HG02588 (cell line): ENCODE measurements around the gene SRM.
"Not testable (repeated sequence)": the region's sequence is repeated elsewhere in the genome, so short reads cannot be mapped to it uniquely, and the experiment has no call there.

Experiments
- ATAC-seq: cut with Tn5 transposase; IDR thresholded peaks from one replicate; pipeline ENCODE4 v1.9.1; 2021; ENCODE audit warnings: mild to moderate bottlenecking, moderate library complexity; ENCODE audit not compliant: unreplicated experiment

SRM gene

GRCh38 chr1:11065796-11066195 lies 6.0 kb upstream of the SRM start:
- no peak for ATAC-seq

- no peak for ATAC-seq
Observed at GRCh38 chr1:11064942-11065341, 5.1 kb upstream of the SRM start.

GRCh38 chr1:11063937-11064537 lies 4.2 kb upstream of the SRM start:
- not testable (repeated sequence) for ATAC-seq

GRCh38 chr1:11062965-11063401 lies 3.2 kb upstream of the SRM start:
- ATAC-seq, result no peak

- no peak for ATAC-seq
Observed at GRCh38 chr1:11061652-11062365, 2.0 kb upstream of the SRM start.

- peak; percentile 26 for ATAC-seq
Observed at GRCh38 chr1:11059155-11059967, 457 bp downstream of the SRM start.

GRCh38 chr1:11058595-11059154 lies 1.1 kb downstream of the SRM start:
- ATAC-seq, result no peak

GRCh38 chr1:11058026-11058425 lies 1.8 kb downstream of the SRM start:
- ATAC-seq, result no peak

- ATAC-seq, result no peak
Observed at GRCh38 chr1:11057477-11057876, 2.3 kb downstream of the SRM start.

GRCh38 chr1:11056504-11056903 lies 3.3 kb downstream of the SRM start:
- ATAC-seq, result no peak

- ATAC-seq, result no peak
Observed at GRCh38 chr1:11055676-11056075, 4.1 kb downstream of the SRM start.

GRCh38 chr1:11054666-11055065 lies 5.2 kb downstream of the SRM start:
- no peak for ATAC-seq

GRCh38 chr1:11054181-11054580 lies 5.6 kb downstream of the SRM start:
- ATAC-seq, result no peak

- no peak for ATAC-seq
Observed at GRCh38 chr1:11053758-11054137, 6.1 kb downstream of the SRM start.

GRCh38 chr1:11052839-11053757 lies 6.7 kb downstream of the SRM start:
- ATAC-seq, result no peak

- ATAC-seq, result no peak
Observed at GRCh38 chr1:11051781-11052511, 7.9 kb downstream of the SRM start.

- ATAC-seq, result not testable (repeated sequence)
Observed at GRCh38 chr1:11051121-11051520, 8.7 kb downstream of the SRM start.

GRCh38 chr1:11046625-11047365 lies 13.0 kb downstream of the SRM start, which contains the start of gene MASP2:
MASP2 (minus strand) TSS chr1:11047239; CDS start chr1:11047207, 32 bp downstream.
- no peak for ATAC-seq

GRCh38 chr1:11046270-11046566 lies 13.6 kb downstream of the SRM start:
- no peak for ATAC-seq
